HG03378 (cell line): ENCODE results near the gene PHB1.

Experiments
- ATAC-seq: cut with Tn5 transposase; IDR thresholded peaks from one replicate; pipeline ENCODE4 v1.9.1; 2021; ENCODE audit warnings: mild to moderate bottlenecking, moderate library complexity; ENCODE audit not compliant: unreplicated experiment

The PHB1 gene

GRCh38 chr17:49357516-49357915, 57.2 kb downstream of the PHB1 start:
- no peak for ATAC-seq

- ATAC-seq, result no peak
Observed at GRCh38 chr17:49356320-49356719, 58.4 kb downstream of the PHB1 start.
